ELR (cell line): ENCODE measurements around the gene MYADML2.

ENCODE experiments used
- DNase-seq: peaks from one replicate; pipeline ENCODE4 v3.0.0-alpha.2; 2015; ENCODE audit warnings: low read depth

Gene MYADML2

GRCh38 chr17:81911277-81911961, 35.6 kb downstream of the MYADML2 start, which contains the start of gene PCYT2:
TSS of gene PCYT2 (minus strand) at chr17:81911399. CDS start at chr17:81911355, 44 bp downstream.
- DNase-seq, result peak; percentile 93

GRCh38 chr17:81910840-81911276, 36.2 kb downstream of the MYADML2 start:
- peak; percentile 46 for DNase-seq

GRCh38 chr17:81909966-81910839, 36.8 kb downstream of the MYADML2 start:
- DNase-seq, result peak; percentile 53

- DNase-seq, result no peak
Observed at GRCh38 chr17:81909231-81909630, 37.8 kb downstream of the MYADML2 start.

- DNase-seq, result no peak
Observed at GRCh38 chr17:81908793-81909192, 38.2 kb downstream of the MYADML2 start.

- no peak for DNase-seq
Observed at GRCh38 chr17:81907219-81908145, 39.6 kb downstream of the MYADML2 start.

GRCh38 chr17:81906476-81907218, 40.4 kb downstream of the MYADML2 start:
- no peak for DNase-seq

GRCh38 chr17:81905993-81906392, 41.0 kb downstream of the MYADML2 start:
- no peak for DNase-seq

- DNase-seq, result no peak
Observed at GRCh38 chr17:81905424-81905875, 41.6 kb downstream of the MYADML2 start.

- no peak for DNase-seq
Observed at GRCh38 chr17:81904600-81905423, 42.2 kb downstream of the MYADML2 start.

GRCh38 chr17:81903896-81904599, 43.0 kb downstream of the MYADML2 start:
- DNase-seq, result no peak

- DNase-seq, result no peak
Observed at GRCh38 chr17:81903415-81903831, 43.6 kb downstream of the MYADML2 start.

- DNase-seq, result no peak
Observed at GRCh38 chr17:81902653-81903414, 44.2 kb downstream of the MYADML2 start.

- no peak for DNase-seq
Observed at GRCh38 chr17:81902023-81902652, 44.9 kb downstream of the MYADML2 start, which contains the start of gene NPB. TSS of gene NPB (plus strand) at chr17:81902238. CDS start at chr17:81902278, 40 bp downstream.

GRCh38 chr17:81901167-81902022, 45.6 kb downstream of the MYADML2 start:
- no peak for DNase-seq

GRCh38 chr17:81900181-81900820, 46.7 kb downstream of the MYADML2 start:
- DNase-seq, result peak; percentile 23
